GM23338 (cell line): ENCODE data around the gene TARBP1. TPM values are rescaled to one million over a fixed set of nuclear protein-coding genes. Genes with fewer than 3 reads are reported as not detected.
A peak's percentile ranks its signal among the peaks of the same experiment; 100 is the strongest.
"Not testable (repeated sequence)": the region's sequence is repeated elsewhere in the genome, so short reads cannot be mapped to it uniquely, and the experiment has no call there.

ENCODE experiments used
- ATAC-seq: fragments of 200-7000 bp; cut with Tn5 transposase; 3 replicates; pipeline ENCODE4 v1.9.1; 2020
- DNase-seq: peaks from one replicate; pipeline ENCODE4 v3.0.0-alpha.2; 2015; ENCODE audit warnings: low spot score
- H2AFZ ChIP-seq: fragments of 200-600 bp; sonication (generic); 2 replicates; pipeline ENCODE4 v1.8.0; 2016; ENCODE audit warnings: antibody characterized with exemption, mild to moderate bottlenecking, moderate library complexity
- H3F3A ChIP-seq: fragments of 200-600 bp; sonication (generic); replicated peaks from 2 replicates; pipeline ENCODE4 v1.8.0; 2017; ENCODE audit warnings: antibody characterized with exemption, mixed run types, low read depth
- H3K27ac ChIP-seq: fragments of 200-600 bp; sonication (generic); 2 replicates; pipeline ENCODE4 v1.6.1; 2016; ENCODE audit warnings: low read depth
- H3K27me3 ChIP-seq: fragments of 200-600 bp; sonication (generic); 2 replicates; pipeline ENCODE4 v1.8.0; 2016; ENCODE audit warnings: mild to moderate bottlenecking, mixed run types, moderate library complexity; ENCODE audit not compliant: insufficient read depth
- H3K36me3 ChIP-seq: fragments of 200-600 bp; sonication (generic); 2 replicates; pipeline ENCODE4 v1.8.0; 2016; ENCODE audit warnings: mild to moderate bottlenecking; ENCODE audit not compliant: insufficient read depth
- H3K4me1 ChIP-seq: fragments of 200-600 bp; sonication (generic); 2 replicates; pipeline ENCODE4 v1.8.0; 2016; ENCODE audit warnings: mild to moderate bottlenecking, moderate library complexity; ENCODE audit not compliant: insufficient read depth
- H3K4me2 ChIP-seq: fragments of 200-600 bp; sonication (generic); 2 replicates; pipeline ENCODE4 v1.7.1; 2017; ENCODE audit warnings: mixed run types
- H3K4me3 ChIP-seq: fragments of 200-600 bp; sonication (generic); 2 replicates; pipeline ENCODE4 v1.6.1; 2016; ENCODE audit warnings: mixed run types
- H3K79me2 ChIP-seq: fragments of 200-600 bp; sonication (generic); replicated peaks from 2 replicates; pipeline ENCODE4 v1.8.0; 2017; ENCODE audit warnings: mild to moderate bottlenecking; ENCODE audit not compliant: insufficient read depth
- H3K9me2 ChIP-seq: fragments of 200-600 bp; sonication (generic); 2 replicates; pipeline ENCODE4 v1.8.0; 2017; ENCODE audit not compliant: insufficient read depth
- H4K20me1 ChIP-seq: fragments of 200-600 bp; sonication (generic); replicated peaks from 2 replicates; pipeline ENCODE4 v1.8.0; 2017; ENCODE audit warnings: mild to moderate bottlenecking; ENCODE audit not compliant: insufficient read depth
- H3K27ac Mint-ChIP-seq: 2 replicates; pipeline ENCODE4 v1.8.0; 2020; ENCODE audit warnings: inconsistent platforms, mild to moderate bottlenecking, moderate library complexity, mixed read lengths
- H3K27me3 Mint-ChIP-seq: 3 replicates; pipeline ENCODE4 v1.8.0; 2022; ENCODE audit warnings: low read depth, mild to moderate bottlenecking, moderate library complexity, mixed read lengths, inconsistent platforms; ENCODE audit not compliant: insufficient read depth, poor library complexity
- H3K36me3 Mint-ChIP-seq: 3 replicates; pipeline ENCODE4 v1.8.0; 2021; ENCODE audit warnings: low read depth, mild to moderate bottlenecking, inconsistent platforms, moderate library complexity, mixed read lengths
- H3K4me1 Mint-ChIP-seq: 3 replicates; pipeline ENCODE4 v1.8.0; 2020; ENCODE audit warnings: mild to moderate bottlenecking, inconsistent platforms, mixed read lengths
- H3K4me3 Mint-ChIP-seq: 3 replicates; pipeline ENCODE4 v1.8.0; 2021; ENCODE audit warnings: moderate library complexity, mild to moderate bottlenecking, inconsistent platforms, mixed read lengths
- H3K9me3 Mint-ChIP-seq: 3 replicates; pipeline ENCODE4 v1.8.0; 2020; ENCODE audit warnings: moderate library complexity, mild to moderate bottlenecking, inconsistent platforms, mixed read lengths
- CREB1 ChIP-seq: fragments of 250-450 bp; sonication (Bioruptor Pico); IDR thresholded peaks from 2 replicates; pipeline ENCODE4 v1.5.0; 2020; ENCODE audit warnings: low read depth, mild to moderate bottlenecking, moderate library complexity
- ETS1 ChIP-seq: IDR thresholded peaks from 2 replicates; pipeline ENCODE4 v1.6.1; 2016; ENCODE audit warnings: antibody characterized with exemption
- EZH2 ChIP-seq: fragments of 200-600 bp; sonication (generic); IDR thresholded peaks from one replicate; pipeline ENCODE4 v1.8.0; 2017; ENCODE audit warnings: antibody characterized with exemption, mild to moderate bottlenecking, low read depth; ENCODE audit not compliant: unreplicated experiment
- EZH2phosphoT487 ChIP-seq: fragments of 200-600 bp; sonication (generic); IDR thresholded peaks from one replicate; pipeline ENCODE4 v1.8.1; 2018; ENCODE audit warnings: antibody characterized with exemption; ENCODE audit not compliant: unreplicated experiment
- NANOG ChIP-seq: IDR thresholded peaks from 2 replicates; pipeline ENCODE4 v1.6.1; 2016; ENCODE audit warnings: antibody characterized with exemption, borderline replicate concordance
- POLR2AphosphoS5 ChIP-seq: IDR thresholded peaks from 2 replicates; pipeline ENCODE4 v1.6.1; 2016; ENCODE audit warnings: antibody characterized with exemption, low read depth
- STAT1 ChIP-seq: IDR thresholded peaks from one replicate; pipeline ENCODE4 v1.6.1; 2016; ENCODE audit warnings: antibody characterized with exemption; ENCODE audit not compliant: unreplicated experiment
- ZNF114 ChIP-seq: fragments of 250-450 bp; sonication (Bioruptor Pico); IDR thresholded peaks from 2 replicates; pipeline ENCODE4 v1.5.0; 2020; ENCODE audit warnings: mild to moderate bottlenecking, moderate library complexity
- ZNF331 ChIP-seq: fragments of 250-450 bp; sonication (Bioruptor Pico); IDR thresholded peaks from 2 replicates; pipeline ENCODE4 v1.5.0; 2020; ENCODE audit warnings: low read depth, mild to moderate bottlenecking, moderate library complexity
- polyA plus RNA-seq: library from polyadenylated mRNA; unstranded; fragments of >200 nt; fragmentation: Nextera tagmentation; extraction: Ambion mirVana; gene quantifications from 2 replicates; pipeline ENCODE4 v1.2.1, GENCODE V29; 2016
- total RNA-seq: library from RNA; depleted of rRNA; stranded (reverse); fragments of >200 nt; shearing (Covaris generic); gene quantifications from 2 replicates; pipeline ENCODE4 v1.2.3, GENCODE V29; 2014
- TF ChIP-seq, protein P1 (sequence below): IDR thresholded peaks from one replicate; pipeline ENCODE4 v1.6.1; 2018; ENCODE audit warnings: antibody characterized with exemption; ENCODE audit not compliant: unreplicated experiment
- TF ChIP-seq, protein P2 (sequence below): fragments of 250-450 bp; sonication (Bioruptor Pico); IDR thresholded peaks from 2 replicates; pipeline ENCODE4 v1.5.0; 2020; ENCODE audit warnings: mild to moderate bottlenecking, moderate library complexity

Gene TARBP1
- total and polyA plus RNA-seq, 2 experiments from 2014 or later: 14.9 to 18.8 TPM

DNA sequence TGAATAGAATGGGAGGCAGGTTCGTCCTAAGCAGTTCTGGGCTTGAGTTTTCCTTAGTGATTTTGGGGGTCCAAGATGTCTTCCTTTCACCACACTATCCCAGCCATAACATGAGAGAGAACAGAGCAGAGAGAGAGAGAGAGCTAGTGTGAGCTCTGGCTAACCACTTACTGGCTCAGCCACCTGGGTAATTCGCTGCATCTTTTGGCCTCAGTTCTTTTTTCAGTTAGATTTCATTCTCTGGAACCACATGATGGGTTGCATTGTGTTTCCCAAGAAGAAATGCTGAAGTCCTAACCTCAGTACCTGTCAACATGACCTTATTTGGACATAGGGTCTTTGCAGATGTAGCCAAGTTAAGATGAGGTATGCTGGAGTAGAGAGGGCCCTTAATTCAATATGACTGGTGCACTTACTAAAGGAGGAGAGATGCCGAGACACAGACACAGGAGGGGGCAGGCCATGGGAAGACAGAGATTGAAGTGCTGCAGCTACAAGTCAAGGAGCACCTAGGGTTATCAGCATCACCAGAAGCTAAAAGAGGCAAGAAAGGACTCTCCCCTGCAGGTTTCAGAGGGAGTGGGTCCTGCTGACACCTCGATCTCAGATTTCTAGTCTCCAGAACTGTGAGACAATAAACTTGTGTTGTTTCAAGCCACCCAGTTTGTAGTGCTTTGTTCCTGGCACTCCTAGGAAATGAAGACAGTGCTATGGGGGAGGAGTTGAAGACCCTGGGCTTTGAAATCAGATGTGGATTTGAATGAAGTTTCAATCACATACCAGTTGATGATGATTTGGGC lies 26.2 kb upstream of the TARBP1 start:
- Histone ChIP-seq H3F3A (no peaks in the 10 kb centered on the region), H4K20me1 (no peaks in the 10 kb centered on the region), H3K4me1 (peaks cover 31% of the 10 kb centered on the region), H3K36me3 (no peaks in the 10 kb centered on the region), H3K79me2 (no peaks in the 10 kb centered on the region), H3K4me3 (no peak overlapping the region), H2AFZ (peak overlapping the region; percentile 33), H3K27me3 (no peaks in the 10 kb centered on the region), H3K4me2 (no peak overlapping the region; the same call in 1 of the 2 replicates), H3K27ac (no peak overlapping the region), H3K9me2 (no peaks in the 10 kb centered on the region; the same call in 1 of the 2 replicates)
- DNase-seq: no peak
- no peak overlapping the region for H3K4me3 Mint-ChIP-seq
- no peak for TF ChIP-seq EZH2phosphoT487
- no peak for TF ChIP-seq CREB1 (CRISPR knock-in tag)
- TF ChIP-seq, protein P1, sequence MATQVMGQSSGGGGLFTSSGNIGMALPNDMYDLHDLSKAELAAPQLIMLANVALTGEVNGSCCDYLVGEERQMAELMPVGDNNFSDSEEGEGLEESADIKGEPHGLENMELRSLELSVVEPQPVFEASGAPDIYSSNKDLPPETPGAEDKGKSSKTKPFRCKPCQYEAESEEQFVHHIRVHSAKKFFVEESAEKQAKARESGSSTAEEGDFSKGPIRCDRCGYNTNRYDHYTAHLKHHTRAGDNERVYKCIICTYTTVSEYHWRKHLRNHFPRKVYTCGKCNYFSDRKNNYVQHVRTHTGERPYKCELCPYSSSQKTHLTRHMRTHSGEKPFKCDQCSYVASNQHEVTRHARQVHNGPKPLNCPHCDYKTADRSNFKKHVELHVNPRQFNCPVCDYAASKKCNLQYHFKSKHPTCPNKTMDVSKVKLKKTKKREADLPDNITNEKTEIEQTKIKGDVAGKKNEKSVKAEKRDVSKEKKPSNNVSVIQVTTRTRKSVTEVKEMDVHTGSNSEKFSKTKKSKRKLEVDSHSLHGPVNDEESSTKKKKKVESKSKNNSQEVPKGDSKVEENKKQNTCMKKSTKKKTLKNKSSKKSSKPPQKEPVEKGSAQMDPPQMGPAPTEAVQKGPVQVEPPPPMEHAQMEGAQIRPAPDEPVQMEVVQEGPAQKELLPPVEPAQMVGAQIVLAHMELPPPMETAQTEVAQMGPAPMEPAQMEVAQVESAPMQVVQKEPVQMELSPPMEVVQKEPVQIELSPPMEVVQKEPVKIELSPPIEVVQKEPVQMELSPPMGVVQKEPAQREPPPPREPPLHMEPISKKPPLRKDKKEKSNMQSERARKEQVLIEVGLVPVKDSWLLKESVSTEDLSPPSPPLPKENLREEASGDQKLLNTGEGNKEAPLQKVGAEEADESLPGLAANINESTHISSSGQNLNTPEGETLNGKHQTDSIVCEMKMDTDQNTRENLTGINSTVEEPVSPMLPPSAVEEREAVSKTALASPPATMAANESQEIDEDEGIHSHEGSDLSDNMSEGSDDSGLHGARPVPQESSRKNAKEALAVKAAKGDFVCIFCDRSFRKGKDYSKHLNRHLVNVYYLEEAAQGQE: no peak
- TF ChIP-seq NANOG: no peak
- TF ChIP-seq EZH2: no peak
- TF ChIP-seq, protein P2, sequence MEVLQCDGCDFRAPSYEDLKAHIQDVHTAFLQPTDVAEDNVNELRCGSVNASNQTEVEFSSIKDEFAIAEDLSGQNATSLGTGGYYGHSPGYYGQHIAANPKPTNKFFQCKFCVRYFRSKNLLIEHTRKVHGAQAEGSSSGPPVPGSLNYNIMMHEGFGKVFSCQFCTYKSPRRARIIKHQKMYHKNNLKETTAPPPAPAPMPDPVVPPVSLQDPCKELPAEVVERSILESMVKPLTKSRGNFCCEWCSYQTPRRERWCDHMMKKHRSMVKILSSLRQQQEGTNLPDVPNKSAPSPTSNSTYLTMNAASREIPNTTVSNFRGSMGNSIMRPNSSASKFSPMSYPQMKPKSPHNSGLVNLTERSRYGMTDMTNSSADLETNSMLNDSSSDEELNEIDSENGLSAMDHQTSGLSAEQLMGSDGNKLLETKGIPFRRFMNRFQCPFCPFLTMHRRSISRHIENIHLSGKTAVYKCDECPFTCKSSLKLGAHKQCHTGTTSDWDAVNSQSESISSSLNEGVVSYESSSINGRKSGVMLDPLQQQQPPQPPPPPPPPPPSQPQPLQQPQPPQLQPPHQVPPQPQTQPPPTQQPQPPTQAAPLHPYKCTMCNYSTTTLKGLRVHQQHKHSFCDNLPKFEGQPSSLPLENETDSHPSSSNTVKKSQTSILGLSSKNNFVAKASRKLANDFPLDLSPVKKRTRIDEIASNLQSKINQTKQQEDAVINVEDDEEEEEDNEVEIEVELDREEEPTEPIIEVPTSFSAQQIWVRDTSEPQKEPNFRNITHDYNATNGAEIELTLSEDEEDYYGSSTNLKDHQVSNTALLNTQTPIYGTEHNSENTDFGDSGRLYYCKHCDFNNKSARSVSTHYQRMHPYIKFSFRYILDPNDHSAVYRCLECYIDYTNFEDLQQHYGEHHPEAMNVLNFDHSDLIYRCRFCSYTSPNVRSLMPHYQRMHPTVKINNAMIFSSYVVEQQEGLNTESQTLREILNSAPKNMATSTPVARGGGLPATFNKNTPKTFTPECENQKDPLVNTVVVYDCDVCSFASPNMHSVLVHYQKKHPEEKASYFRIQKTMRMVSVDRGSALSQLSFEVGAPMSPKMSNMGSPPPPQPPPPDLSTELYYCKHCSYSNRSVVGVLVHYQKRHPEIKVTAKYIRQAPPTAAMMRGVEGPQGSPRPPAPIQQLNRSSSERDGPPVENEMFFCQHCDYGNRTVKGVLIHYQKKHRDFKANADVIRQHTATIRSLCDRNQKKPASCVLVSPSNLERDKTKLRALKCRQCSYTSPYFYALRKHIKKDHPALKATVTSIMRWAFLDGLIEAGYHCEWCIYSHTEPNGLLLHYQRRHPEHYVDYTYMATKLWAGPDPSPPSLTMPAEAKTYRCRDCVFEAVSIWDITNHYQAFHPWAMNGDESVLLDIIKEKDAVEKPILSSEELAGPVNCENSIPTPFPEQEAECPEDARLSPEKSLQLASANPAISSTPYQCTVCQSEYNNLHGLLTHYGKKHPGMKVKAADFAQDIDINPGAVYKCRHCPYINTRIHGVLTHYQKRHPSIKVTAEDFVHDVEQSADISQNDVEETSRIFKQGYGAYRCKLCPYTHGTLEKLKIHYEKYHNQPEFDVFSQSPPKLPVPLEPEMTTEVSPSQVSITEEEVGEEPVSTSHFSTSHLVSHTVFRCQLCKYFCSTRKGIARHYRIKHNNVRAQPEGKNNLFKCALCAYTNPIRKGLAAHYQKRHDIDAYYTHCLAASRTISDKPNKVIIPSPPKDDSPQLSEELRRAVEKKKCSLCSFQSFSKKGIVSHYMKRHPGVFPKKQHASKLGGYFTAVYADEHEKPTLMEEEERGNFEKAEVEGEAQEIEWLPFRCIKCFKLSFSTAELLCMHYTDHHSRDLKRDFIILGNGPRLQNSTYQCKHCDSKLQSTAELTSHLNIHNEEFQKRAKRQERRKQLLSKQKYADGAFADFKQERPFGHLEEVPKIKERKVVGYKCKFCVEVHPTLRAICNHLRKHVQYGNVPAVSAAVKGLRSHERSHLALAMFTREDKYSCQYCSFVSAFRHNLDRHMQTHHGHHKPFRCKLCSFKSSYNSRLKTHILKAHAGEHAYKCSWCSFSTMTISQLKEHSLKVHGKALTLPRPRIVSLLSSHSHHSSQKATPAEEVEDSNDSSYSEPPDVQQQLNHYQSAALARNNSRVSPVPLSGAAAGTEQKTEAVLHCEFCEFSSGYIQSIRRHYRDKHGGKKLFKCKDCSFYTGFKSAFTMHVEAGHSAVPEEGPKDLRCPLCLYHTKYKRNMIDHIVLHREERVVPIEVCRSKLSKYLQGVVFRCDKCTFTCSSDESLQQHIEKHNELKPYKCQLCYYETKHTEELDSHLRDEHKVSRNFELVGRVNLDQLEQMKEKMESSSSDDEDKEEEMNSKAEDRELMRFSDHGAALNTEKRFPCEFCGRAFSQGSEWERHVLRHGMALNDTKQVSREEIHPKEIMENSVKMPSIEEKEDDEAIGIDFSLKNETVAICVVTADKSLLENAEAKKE: no peak
- TF ChIP-seq ZNF331 (CRISPR knock-in tag): no peak
- no peak for TF ChIP-seq STAT1
- no peak for TF ChIP-seq ZNF114 (CRISPR knock-in tag)
- TF ChIP-seq POLR2AphosphoS5: no peak
- no peak for TF ChIP-seq ETS1
- ATAC-seq: peak; percentile 34; the same call in 2 of the 3 replicates
- H3K27me3 Mint-ChIP-seq: peaks cover 10% of the 10 kb centered on the region
- H3K27ac Mint-ChIP-seq: no peak overlapping the region
- peaks cover 3% of the 10 kb centered on the region; the same call in 2 of the 3 replicates for H3K9me3 Mint-ChIP-seq
- peaks cover 52% of the 10 kb centered on the region for H3K4me1 Mint-ChIP-seq
- H3K36me3 Mint-ChIP-seq: no peaks in the 10 kb centered on the region; the same call in 2 of the 3 replicates

GRCh38 chr1:234504251-234504650 lies 25.3 kb upstream of the TARBP1 start:
- H3K9me3 Mint-ChIP-seq, H4K20me1 ChIP-seq, ATAC-seq, H3K27ac ChIP-seq, H3K9me2 ChIP-seq, H3K27me3 ChIP-seq, H3K4me3 Mint-ChIP-seq, H3F3A ChIP-seq, DNase-seq, H3K27ac Mint-ChIP-seq, H3K36me3 Mint-ChIP-seq, H3K79me2 ChIP-seq, H3K36me3 ChIP-seq, H3K4me2 ChIP-seq, H3K4me3 ChIP-seq, H3K27me3 Mint-ChIP-seq: not testable (repeated sequence)
- H3K4me1 Mint-ChIP-seq: peaks cover 48% of the 10 kb centered on the region
- Histone ChIP-seq H2AFZ (0 out of 2 replicates have a peak overlapping the region, but pooled peaks have one; percentile 33), H3K4me1 (peaks cover 25% of the 10 kb centered on the region)
